NCI-H2107 treated with DMSO at 0.1 percent for 48 hours (cell line): ENCODE measurements around the gene PRDM11.
A peak's percentile ranks its signal among the peaks of the same experiment; 100 is the strongest.

Experiments used
- DNase-seq: peaks from one replicate; lab custom pipeline; 2025; ENCODE audit not compliant: unreplicated experiment; lab: John Stamatoyannopoulos, UW

The PRDM11 gene

GRCh38 chr11:45258982-45259530 is 112.6 kb downstream of the PRDM11 start:
- no peak for DNase-seq

- no peak for DNase-seq
These were observed 113.2 kb downstream of the PRDM11 start for GRCh38 chr11:45259592-45259991.

GRCh38 chr11:45260071-45260470 is 113.6 kb downstream of the PRDM11 start:
- no peak for DNase-seq

- DNase-seq: no peak
These were observed 116.5 kb downstream of the PRDM11 start for GRCh38 chr11:45262900-45263299.

GRCh38 chr11:45263773-45264172 is 117.3 kb downstream of the PRDM11 start:
- DNase-seq: no peak

- no peak for DNase-seq
These were observed 118.5 kb downstream of the PRDM11 start for GRCh38 chr11:45264839-45265515.

- no peak for DNase-seq
These were observed 119.7 kb downstream of the PRDM11 start for GRCh38 chr11:45265969-45266675.

GRCh38 chr11:45266676-45267020 is 120.2 kb downstream of the PRDM11 start:
- no peak for DNase-seq

- no peak for DNase-seq
These were observed 120.6 kb downstream of the PRDM11 start for GRCh38 chr11:45267052-45267451.

GRCh38 chr11:45267652-45268299 is 121.3 kb downstream of the PRDM11 start:
- no peak for DNase-seq

- DNase-seq: no peak
These were observed 123.2 kb downstream of the PRDM11 start for GRCh38 chr11:45269678-45270077.

- DNase-seq: no peak
These were observed 124.7 kb downstream of the PRDM11 start for GRCh38 chr11:45270946-45271716.

GRCh38 chr11:45272701-45273100 is 126.3 kb downstream of the PRDM11 start:
- DNase-seq: peak; percentile 16

GRCh38 chr11:45273509-45273908 is 127.1 kb downstream of the PRDM11 start:
- DNase-seq: no peak

GRCh38 chr11:45274206-45274605 is 127.8 kb downstream of the PRDM11 start:
- no peak for DNase-seq

GRCh38 chr11:45275828-45276227 is 129.4 kb downstream of the PRDM11 start:
- DNase-seq: no peak

- no peak for DNase-seq
These were observed 132.3 kb downstream of the PRDM11 start for GRCh38 chr11:45278714-45279113.

- no peak for DNase-seq
These were observed 133.2 kb downstream of the PRDM11 start for GRCh38 chr11:45279645-45280044.

GRCh38 chr11:45280449-45280848 is 134.0 kb downstream of the PRDM11 start:
- DNase-seq: peak; percentile 30

- no peak for DNase-seq
These were observed 135.6 kb downstream of the PRDM11 start for GRCh38 chr11:45282081-45282480.
